DND-41 (cell line): ENCODE results near the gene SPTBN4.

Source experiments
- ATAC-seq: fragments of 200-7000 bp; cut with Tn5 transposase; 3 replicates; pipeline ENCODE4 v1.9.1; 2021; ENCODE audit warnings: low read depth; ENCODE audit not compliant: insufficient read depth
- DNase-seq: peaks from one replicate; pipeline ENCODE4 v3.0.0-alpha.2; 2020
- H2AFZ ChIP-seq: 2 replicates; pipeline ENCODE4 v1.6.0; 2012; ENCODE audit warnings: low read depth, low read length
- H3K27ac ChIP-seq: 2 replicates; pipeline ENCODE4 v1.5.1; 2012; ENCODE audit warnings: low read length, inconsistent platforms
- H3K27me3 ChIP-seq: fragments of 200-600 bp; sonication (generic); 2 replicates; pipeline ENCODE4 v1.6.0; 2012; ENCODE audit warnings: low read length, mild to moderate bottlenecking, inconsistent platforms; ENCODE audit not compliant: insufficient read depth, poor library complexity
- H3K36me3 ChIP-seq: 2 replicates; pipeline ENCODE4 v1.5.1; 2012; ENCODE audit warnings: low read length, inconsistent platforms; ENCODE audit not compliant: insufficient read depth
- H3K4me1 ChIP-seq: 2 replicates; pipeline ENCODE4 v1.5.1; 2012; ENCODE audit warnings: mild to moderate bottlenecking, low read length; ENCODE audit not compliant: insufficient read depth
- H3K4me2 ChIP-seq: 2 replicates; pipeline ENCODE4 v1.6.0; 2012; ENCODE audit warnings: mild to moderate bottlenecking, moderate library complexity, low read length, inconsistent platforms; ENCODE audit not compliant: insufficient read depth
- H3K4me3 ChIP-seq, 2 experiments: fragments of 200-600 bp in 1 of 2; shearing (Covaris generic) in 1 of 2; 2 replicates each; pipeline ENCODE4 v1.5.1; 2012 to 2016; ENCODE audit warnings: inconsistent platforms in 2 of 2, low read length in 2 of 2, mild to moderate bottlenecking in 2 of 2, low read depth in 1 of 2, moderate library complexity in 1 of 2
- H3K79me2 ChIP-seq: 2 replicates; pipeline ENCODE4 v1.6.0; 2012; ENCODE audit warnings: low read length, inconsistent platforms; ENCODE audit not compliant: insufficient read depth
- H3K9ac ChIP-seq: 2 replicates; pipeline ENCODE4 v1.6.0; 2012; ENCODE audit warnings: low read depth, mild to moderate bottlenecking, inconsistent platforms, low read length, moderate library complexity
- H3K9me3 ChIP-seq: 2 replicates; pipeline ENCODE4 v1.5.1; 2012; ENCODE audit warnings: low read length, moderate library complexity, mild to moderate bottlenecking, inconsistent platforms; ENCODE audit not compliant: insufficient read depth, severe bottlenecking
- H4K20me1 ChIP-seq: 2 replicates; pipeline ENCODE4 v1.6.0; 2012; ENCODE audit warnings: low read length; ENCODE audit not compliant: insufficient read depth
- EZH2 ChIP-seq: IDR thresholded peaks from 3 replicates; pipeline ENCODE4 v1.6.1; 2012; ENCODE audit warnings: borderline replicate concordance, low read depth, mild to moderate bottlenecking, moderate library complexity, low read length, inconsistent platforms; ENCODE audit not compliant: severe bottlenecking
- TF ChIP-seq, protein P1 (sequence below): IDR thresholded peaks from 2 replicates; pipeline ENCODE4 v1.5.1; 2012; ENCODE audit warnings: borderline replicate concordance, low read length, moderate library complexity, mild to moderate bottlenecking; ENCODE audit not compliant: poor library complexity, severe bottlenecking; ENCODE audit errors: extremely low read depth

Gene SPTBN4

DNA sequence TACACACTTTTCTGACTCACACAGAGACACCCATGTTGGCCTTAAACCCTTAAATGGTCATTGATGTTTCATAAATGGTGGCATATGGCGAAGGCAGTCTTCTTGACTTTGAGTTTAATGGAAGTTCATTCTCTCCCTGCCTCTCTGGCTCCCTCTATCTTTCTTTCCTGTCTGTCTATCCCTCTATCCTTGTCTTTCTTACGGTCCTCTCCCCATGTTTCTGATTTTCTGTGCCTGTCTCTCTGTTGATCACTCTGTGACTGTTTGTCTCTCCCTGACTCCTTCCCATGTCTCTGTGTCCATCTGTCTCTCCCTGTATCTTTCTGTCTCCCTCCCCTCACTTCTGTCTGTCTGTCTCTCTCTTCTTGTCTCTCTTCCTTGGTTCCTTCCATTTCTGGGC, 66.7 kb downstream of the SPTBN4 start:
- ATAC-seq = no peak
- DNase-seq = no peak
- no peaks in the 10 kb centered on the region for H4K20me1 ChIP-seq
- no peak overlapping the region for H3K4me2 ChIP-seq
- no peak overlapping the region for H2AFZ ChIP-seq
- TF ChIP-seq, protein P1, sequence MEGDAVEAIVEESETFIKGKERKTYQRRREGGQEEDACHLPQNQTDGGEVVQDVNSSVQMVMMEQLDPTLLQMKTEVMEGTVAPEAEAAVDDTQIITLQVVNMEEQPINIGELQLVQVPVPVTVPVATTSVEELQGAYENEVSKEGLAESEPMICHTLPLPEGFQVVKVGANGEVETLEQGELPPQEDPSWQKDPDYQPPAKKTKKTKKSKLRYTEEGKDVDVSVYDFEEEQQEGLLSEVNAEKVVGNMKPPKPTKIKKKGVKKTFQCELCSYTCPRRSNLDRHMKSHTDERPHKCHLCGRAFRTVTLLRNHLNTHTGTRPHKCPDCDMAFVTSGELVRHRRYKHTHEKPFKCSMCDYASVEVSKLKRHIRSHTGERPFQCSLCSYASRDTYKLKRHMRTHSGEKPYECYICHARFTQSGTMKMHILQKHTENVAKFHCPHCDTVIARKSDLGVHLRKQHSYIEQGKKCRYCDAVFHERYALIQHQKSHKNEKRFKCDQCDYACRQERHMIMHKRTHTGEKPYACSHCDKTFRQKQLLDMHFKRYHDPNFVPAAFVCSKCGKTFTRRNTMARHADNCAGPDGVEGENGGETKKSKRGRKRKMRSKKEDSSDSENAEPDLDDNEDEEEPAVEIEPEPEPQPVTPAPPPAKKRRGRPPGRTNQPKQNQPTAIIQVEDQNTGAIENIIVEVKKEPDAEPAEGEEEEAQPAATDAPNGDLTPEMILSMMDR = peak; percentile 30
- no peak for TF ChIP-seq EZH2
- peaks cover 10% of the 10 kb centered on the region for H3K4me1 ChIP-seq
- H3K79me2 ChIP-seq = no peaks in the 10 kb centered on the region
- no peak overlapping the region for H3K9ac ChIP-seq
- H3K36me3 ChIP-seq = no peaks in the 10 kb centered on the region
- H3K27ac ChIP-seq = no peak overlapping the region
- H3K27me3 ChIP-seq = no peaks in the 10 kb centered on the region
- no peaks in the 10 kb centered on the region for H3K9me3 ChIP-seq
- no peak overlapping the region for H3K4me3 ChIP-seq

DNA sequence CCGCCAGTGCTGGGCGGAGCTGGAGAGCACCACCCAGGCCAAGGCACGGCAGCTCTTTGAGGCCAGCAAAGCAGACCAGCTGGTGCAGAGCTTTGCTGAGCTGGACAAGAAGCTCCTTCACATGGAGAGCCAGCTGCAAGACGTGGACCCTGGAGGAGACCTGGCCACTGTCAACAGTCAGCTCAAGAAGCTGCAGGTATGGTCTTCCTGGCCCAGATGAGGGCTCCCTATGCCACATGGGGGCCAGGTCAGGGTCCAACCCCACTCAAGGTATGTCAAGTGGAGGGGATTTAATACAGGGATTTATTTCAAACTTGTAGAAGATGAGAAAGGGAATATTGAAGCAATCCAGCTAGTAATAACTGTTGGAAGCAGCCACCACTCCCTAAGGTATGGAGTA, 67.3 kb downstream of the SPTBN4 start:
- H3K79me2 ChIP-seq = no peaks in the 10 kb centered on the region

GRCh38 chr19:40539070-40539469, 72.3 kb downstream of the SPTBN4 start:
- Histone ChIP-seq H3K9ac (no peak overlapping the region), H3K36me3 (no peaks in the 10 kb centered on the region), H3K27me3 (no peaks in the 10 kb centered on the region), H3K4me3 (no peak overlapping the region), H3K4me2 (no peak overlapping the region), H3K79me2 (no peaks in the 10 kb centered on the region), H4K20me1 (peaks cover 4% of the 10 kb centered on the region; the same call in 1 of the 2 replicates), H3K27ac (no peak overlapping the region), H3K4me1 (no peaks in the 10 kb centered on the region), H2AFZ (no peak overlapping the region), H3K9me3 (no peaks in the 10 kb centered on the region)
- TF ChIP-seq EZH2 = no peak
- TF ChIP-seq, protein P1 = no peak
- no peak for ATAC-seq
- DNase-seq = no peak

More for the DNA sequence above, 67.3 kb downstream of the SPTBN4 start:
- no peak for ATAC-seq
- H3K9me3 ChIP-seq = no peaks in the 10 kb centered on the region
- H3K4me1 ChIP-seq = peaks cover 6% of the 10 kb centered on the region
- H3K4me2 ChIP-seq = no peak overlapping the region
- H4K20me1 ChIP-seq = peaks cover 3% of the 10 kb centered on the region; the same call in 1 of the 2 replicates
- no peaks in the 10 kb centered on the region for H3K27me3 ChIP-seq
- no peak overlapping the region for H3K4me3 ChIP-seq
- no peaks in the 10 kb centered on the region for H3K36me3 ChIP-seq
- no peak overlapping the region for H3K27ac ChIP-seq
- no peak overlapping the region for H3K9ac ChIP-seq
- DNase-seq = no peak
- no peak for TF ChIP-seq EZH2
- TF ChIP-seq, protein P1 = no peak
- no peak overlapping the region for H2AFZ ChIP-seq

DNA sequence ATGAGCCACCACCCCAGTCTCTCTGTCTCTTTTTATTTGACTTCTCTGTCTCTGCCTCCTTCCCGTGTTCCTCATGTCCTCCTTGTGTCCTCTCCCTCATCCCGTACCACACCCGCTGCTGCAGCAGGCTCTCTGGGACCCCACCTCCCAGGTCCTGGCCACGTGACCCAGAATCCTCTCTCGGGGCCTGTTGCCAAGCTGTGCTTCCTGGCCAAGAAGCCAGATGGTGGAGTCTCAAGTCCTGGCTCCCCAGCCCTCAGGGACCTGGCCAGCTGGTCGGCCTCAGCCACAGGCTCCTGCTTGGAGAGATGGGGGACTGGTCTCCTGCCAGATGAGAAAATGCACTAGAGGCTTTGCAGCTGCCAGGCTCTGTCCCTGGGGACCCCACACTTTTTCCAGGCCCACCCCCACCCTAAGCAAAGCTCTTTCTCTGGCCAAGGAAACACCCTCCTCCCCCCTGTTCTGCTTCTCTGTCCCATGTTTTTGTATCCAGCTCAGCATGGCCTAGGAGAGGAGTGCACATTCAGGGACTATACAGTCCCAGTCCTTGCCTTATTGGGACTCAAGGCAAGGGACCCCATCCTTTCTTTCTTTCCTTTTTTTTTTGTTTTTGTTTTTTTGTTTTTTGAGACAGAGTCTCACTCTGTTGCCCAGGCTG, 75.5 kb downstream of the SPTBN4 start:
- H3K79me2 ChIP-seq = no peaks in the 10 kb centered on the region
- no peak overlapping the region for H3K9ac ChIP-seq
- H3K9me3 ChIP-seq = peaks cover 2% of the 10 kb centered on the region
- H3K4me3 ChIP-seq = no peak overlapping the region
- no peaks in the 10 kb centered on the region for H3K27me3 ChIP-seq
- ATAC-seq (no peak), DNase-seq (no peak)
- no peak overlapping the region for H3K27ac ChIP-seq
- H4K20me1 ChIP-seq = peaks cover 4% of the 10 kb centered on the region; the same call in 1 of the 2 replicates
- no peaks in the 10 kb centered on the region for H3K36me3 ChIP-seq
- no peak overlapping the region for H2AFZ ChIP-seq
- H3K4me1 ChIP-seq = no peaks in the 10 kb centered on the region
- TF ChIP-seq, protein P1 = no peak
- TF ChIP-seq EZH2 = no peak
- H3K4me2 ChIP-seq = no peak overlapping the region
